B cell (primary cell): ENCODE measurements around the gene MAP2K1. TPM values are rescaled to one million over a fixed set of nuclear protein-coding genes. Genes with fewer than 3 reads are reported as not detected.
"Not testable (repeated sequence)": the region's sequence is repeated elsewhere in the genome, so short reads cannot be mapped to it uniquely, and the experiment has no call there.

Source experiments
- ATAC-seq: fragments of 200-7000 bp; cut with Tn5 transposase; one replicate; pipeline ENCODE4 v1.10.0; 2021; ENCODE audit warnings: low read depth, mild to moderate bottlenecking, moderate number of reproducible peaks, moderate library complexity
- CTCF ChIA-PET: fragments of 350-600 bp; sonication (Branson Sonifier 250); formaldehyde crosslinking; loops from one replicate; lab custom pipeline; 2021; ENCODE audit warnings: antibody characterized with exemption, inconsistent platforms; lab: Charles Lee
- POLR2A ChIA-PET: fragments of 350-600 bp; sonication (Branson Sonifier 250); formaldehyde crosslinking; loops from one replicate; lab custom pipeline; 2021; ENCODE audit warnings: antibody characterized with exemption; lab: Charles Lee
- DNase-seq: peaks from one replicate; pipeline ENCODE4 v3.0.0; 2013
- H2AFZ ChIP-seq: 2 replicates; pipeline ENCODE4 v1.6.1; 2012; ENCODE audit warnings: mild to moderate bottlenecking, low read depth, low read length; ENCODE audit not compliant: insufficient read depth, poor library complexity, severe bottlenecking
- H3K27ac ChIP-seq, 2 donors: 1 replicate in 1 of 2; 2 replicates in 1 of 2; pipeline ENCODE4 v1.5.1; 2012 to 2013; ENCODE audit warnings: low read length in 2 of 2, mild to moderate bottlenecking in 2 of 2, moderate library complexity in 1 of 2
- H3K27me3 ChIP-seq, 4 experiments: fragments of 200-600 bp in 1 of 4; sonication (generic) in 1 of 4; replicated peaks in 1 of 4; 1 replicate in 2 of 4; 2 replicates in 2 of 4; pipeline versions ENCODE4 v1.6.1 to v1.7.0; 2013 to 2016; ENCODE audit warnings: low read length in 3 of 4, mild to moderate bottlenecking in 2 of 4, mixed read lengths in 1 of 4, moderate library complexity in 1 of 4; ENCODE audit not compliant: insufficient read depth in 4 of 4, control insufficient read depth in 3 of 4; ENCODE audit errors: control extremely low read depth in 1 of 4
- H3K36me3 ChIP-seq, 2 experiments: replicated peaks in 1 of 2; 1 replicate in 1 of 2; 2 replicates in 1 of 2; pipeline versions ENCODE4 v1.6.1 to v1.7.1; 2013; ENCODE audit warnings: low read length in 1 of 2; ENCODE audit not compliant: insufficient read depth in 2 of 2, control insufficient read depth in 1 of 2; ENCODE audit errors: control extremely low read depth in 1 of 2, extremely low read depth in 1 of 2
- H3K4me1 ChIP-seq, 2 donors: fragments of 200-600 bp in 1 of 2; sonication (generic) in 1 of 2; 1 replicate in 1 of 2; 2 replicates in 1 of 2; pipeline versions ENCODE4 v1.5.1 to v1.6.1; 2013 to 2017; ENCODE audit warnings: low read length in 2 of 2; ENCODE audit not compliant: control insufficient read depth in 2 of 2, insufficient read depth in 2 of 2
- H3K4me2 ChIP-seq: replicated peaks from 2 replicates; pipeline ENCODE3; 2012; ENCODE audit warnings: mild to moderate bottlenecking, low read depth, low read length; ENCODE audit not compliant: poor library complexity, severe bottlenecking
- H3K4me3 ChIP-seq, 5 experiments: fragments of 200-600 bp in 1 of 5; sonication (generic) in 1 of 5; 1 replicate in 3 of 5; 2 replicates in 2 of 5; pipeline versions ENCODE4 v1.5.1 to v1.7.0; 2011 to 2016; ENCODE audit warnings: low read length in 4 of 5, mild to moderate bottlenecking in 4 of 5, low read depth in 2 of 5, control low read depth in 1 of 5, moderate library complexity in 1 of 5; ENCODE audit not compliant: insufficient read depth in 1 of 5; ENCODE audit errors: control extremely low read depth in 1 of 5, extremely low read depth in 1 of 5
- H3K79me2 ChIP-seq: fragments of 200-600 bp; sonication (generic); one replicate; pipeline ENCODE4 v1.6.0; 2016; ENCODE audit warnings: low read length; ENCODE audit not compliant: control insufficient read depth, insufficient read depth
- H3K9ac ChIP-seq: fragments of 200-600 bp; sonication (generic); 2 replicates; pipeline ENCODE4 v1.6.1; 2017; ENCODE audit warnings: mild to moderate bottlenecking, low read length, moderate library complexity
- H3K9me3 ChIP-seq, 3 donors: one replicate each; pipeline versions ENCODE4 v1.6.1 to v1.7.1; 2013; ENCODE audit warnings: low read length in 2 of 3; ENCODE audit not compliant: control insufficient read depth in 2 of 3, insufficient read depth in 1 of 3; ENCODE audit errors: control extremely low read depth in 1 of 3
- H4K20me1 ChIP-seq: 2 replicates; pipeline ENCODE4 v1.6.0; 2012; ENCODE audit warnings: mild to moderate bottlenecking, low read length; ENCODE audit not compliant: insufficient read depth, control insufficient read depth, poor library complexity, severe bottlenecking
- H3K27ac Mint-ChIP-seq: one replicate; pipeline ENCODE4 v1.8.0; 2021; ENCODE audit warnings: mixed read lengths
- H3K27me3 Mint-ChIP-seq: one replicate; pipeline ENCODE4 v1.8.0; 2021; ENCODE audit warnings: mixed read lengths
- H3K4me1 Mint-ChIP-seq: one replicate; pipeline ENCODE4 v1.8.0; 2021; ENCODE audit warnings: mixed read lengths
- H3K4me3 Mint-ChIP-seq: one replicate; pipeline ENCODE4 v1.8.0; 2021; ENCODE audit warnings: mixed read lengths
- H3K9me3 Mint-ChIP-seq: one replicate; pipeline ENCODE4 v1.8.0; 2022; ENCODE audit warnings: mixed read lengths; ENCODE audit not compliant: insufficient read depth
- CTCF ChIP-seq: fragments of 200-600 bp; IDR thresholded peaks from one replicate; pipeline ENCODE4 v1.8.0; 2022; ENCODE audit warnings: antibody characterized with exemption, mild to moderate bottlenecking
- EZH2 ChIP-seq: IDR thresholded peaks from 2 replicates; pipeline ENCODE4 v1.6.1; 2012; ENCODE audit warnings: borderline replicate concordance, low read depth, mild to moderate bottlenecking, moderate library complexity, low read length; ENCODE audit not compliant: insufficient read depth, poor library complexity, severe bottlenecking
- WGBS: methylation state at CpG from one replicate; pipeline ENCODE4 v1.1.5; 2013; ENCODE audit warnings: missing lambda C conversion rate; ENCODE audit not compliant: insufficient coverage; 5-methylcytosine and 5-hydroxymethylcytosine counted together
- intact Hi-C: fragments of 100-400 bp; cut with micrococcal nuclease; formaldehyde crosslinking; loops from one replicate; pipeline ENCODE4 v1.10.0; 2022
- polyA plus RNA-seq: library from polyadenylated mRNA; depleted of rRNA; stranded (reverse); fragments of >200 nt; gene quantifications from 2 replicates; pipeline ENCODE4 v1.2.3, GENCODE V29; 2012
- total RNA-seq, 2 donors: library from RNA; stranded (reverse); fragments of 120-200 nt in 1 of 2; gene quantifications; 1 replicate in 1 of 2; 2 replicates in 1 of 2; pipeline versions ENCODE4 v1.2.3 to v1.2.4, GENCODE V29; 2013 to 2022

The MAP2K1 gene
- total and polyA plus RNA-seq, 2 donors (not counting 1 experiment from before 2014, with no cell fraction given), result 21.6 to 52.3 TPM

DNA sequence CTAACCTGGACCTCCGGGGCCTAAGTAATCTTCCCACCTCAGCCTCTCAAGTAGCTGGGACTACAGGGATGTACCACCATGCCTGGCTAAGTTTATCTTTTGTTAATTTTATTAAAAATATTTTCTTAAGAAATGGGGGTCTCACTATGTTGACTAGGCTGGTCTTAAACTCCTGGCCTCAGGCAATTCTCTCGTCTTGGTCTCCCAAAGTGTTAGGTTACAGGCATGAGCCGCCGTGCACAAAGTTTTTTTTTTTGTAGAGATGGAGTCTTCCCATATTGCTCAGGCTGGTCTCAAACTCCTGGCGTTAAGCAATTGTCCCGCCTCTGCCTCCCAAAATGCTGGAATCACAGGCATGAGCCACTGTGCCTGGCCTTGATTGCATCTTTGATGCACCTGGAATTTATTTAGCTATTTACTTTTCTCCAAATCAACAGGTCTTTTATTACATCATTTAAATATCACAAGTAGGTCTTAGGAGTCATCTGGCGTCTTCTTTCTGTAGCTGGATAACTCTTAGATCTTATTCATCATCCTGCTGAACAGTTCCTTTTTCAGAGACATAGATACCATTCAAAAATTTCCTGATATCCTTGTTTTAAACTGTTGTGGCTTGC, 7.8 kb upstream of the MAP2K1 start:
- CTCF ChIA-PET, result no interaction called here

GRCh38 chr15:66381376-66381775, 5.3 kb upstream of the MAP2K1 start:
- H3K27ac ChIP-seq, H3K27me3 ChIP-seq, H3K27me3 Mint-ChIP-seq, H3K4me3 ChIP-seq, H3K9me3 Mint-ChIP-seq, POLR2A ChIA-PET, H3K27ac Mint-ChIP-seq, H3K79me2 ChIP-seq, H3K4me3 Mint-ChIP-seq, CTCF ChIA-PET, H3K4me1 Mint-ChIP-seq, intact Hi-C loops, H3K4me2 ChIP-seq, H4K20me1 ChIP-seq, H2AFZ ChIP-seq, H3K36me3 ChIP-seq, H3K4me1 ChIP-seq, H3K9ac ChIP-seq, DNase-seq, ATAC-seq, H3K9me3 ChIP-seq: not testable (repeated sequence)
- no CpG with 5 or more reads among the region's 2 CpGs for WGBS

More for the DNA sequence above, 7.8 kb upstream of the MAP2K1 start:
- no peak overlapping the region for H2AFZ ChIP-seq
- no peak overlapping the region for H3K4me2 ChIP-seq
- no peak overlapping the region for H3K27ac ChIP-seq
- no peak for TF ChIP-seq CTCF
- no peak for TF ChIP-seq EZH2
- no peaks in the 10 kb centered on the region for H3K36me3 ChIP-seq
- peaks cover 2% of the 10 kb centered on the region for H3K9me3 Mint-ChIP-seq
- H3K9ac ChIP-seq, result no peak overlapping the region
- POLR2A ChIA-PET, result no interaction called here
- no peaks in the 10 kb centered on the region for H3K27me3 Mint-ChIP-seq
- no peaks in the 10 kb centered on the region for H3K4me1 Mint-ChIP-seq
- H3K79me2 ChIP-seq, result no peaks in the 10 kb centered on the region
- H4K20me1 ChIP-seq, result no peaks in the 10 kb centered on the region
- no peak overlapping the region for H3K4me3 Mint-ChIP-seq
- H3K27ac Mint-ChIP-seq, result no peak overlapping the region
- WGBS, result 95% methylated on average over 6 of the region's 7 CpGs
- peaks cover 0 to 8% (median 2%) of the 10 kb centered on the region in 3 donors for H3K9me3 ChIP-seq
- intact Hi-C loops, result no loop called here
- H3K4me3 ChIP-seq, result no peak overlapping the region
- no peaks in the 10 kb centered on the region for H3K4me1 ChIP-seq
- ATAC-seq (no peak), DNase-seq (no peak)
- no peaks in the 10 kb centered on the region for H3K27me3 ChIP-seq
